Measurements from ENCODE around the gene RAB3C. TPM values are rescaled to one million over a fixed set of nuclear protein-coding genes. Genes with fewer than 3 reads are reported as not detected.

The RAB3C gene
- total RNA-seq, 1 experiment from 2014 or later, result not detected

DNA sequence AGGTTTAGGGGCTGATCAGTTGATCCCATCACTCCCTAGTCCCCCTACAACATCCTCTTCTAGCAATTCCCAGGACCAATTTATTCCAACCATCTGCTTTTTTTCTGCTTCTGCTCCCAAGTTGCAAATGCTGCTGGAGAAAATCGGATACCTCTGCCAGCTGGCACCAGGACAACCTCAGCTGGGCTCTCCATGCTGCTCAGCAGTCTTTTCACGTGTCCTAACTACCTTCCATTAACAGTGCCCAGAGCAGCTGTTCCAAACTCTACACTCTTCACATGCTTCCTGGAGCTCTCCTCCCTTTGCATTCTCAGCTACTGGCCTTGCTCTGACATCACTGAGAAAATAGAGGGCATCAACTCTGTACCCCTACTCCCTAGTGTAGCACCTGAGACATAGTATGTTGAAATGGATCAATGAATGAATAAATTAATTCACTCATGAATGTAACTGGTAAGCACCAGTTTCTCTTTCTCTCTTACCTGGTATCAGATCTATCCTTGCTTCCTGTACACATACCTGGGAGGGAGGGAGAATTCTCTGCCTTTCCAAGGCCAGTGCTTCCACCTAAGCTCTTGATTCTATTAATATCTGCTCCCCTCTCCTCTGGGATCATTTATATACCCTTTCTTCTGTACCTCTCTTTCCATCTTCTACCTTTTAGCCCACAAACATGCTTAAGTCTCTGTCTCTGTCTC is 191.0 kb downstream of the RAB3C start:
- DNase-seq (ENCODE audit: low read depth), result no peak

DNA sequence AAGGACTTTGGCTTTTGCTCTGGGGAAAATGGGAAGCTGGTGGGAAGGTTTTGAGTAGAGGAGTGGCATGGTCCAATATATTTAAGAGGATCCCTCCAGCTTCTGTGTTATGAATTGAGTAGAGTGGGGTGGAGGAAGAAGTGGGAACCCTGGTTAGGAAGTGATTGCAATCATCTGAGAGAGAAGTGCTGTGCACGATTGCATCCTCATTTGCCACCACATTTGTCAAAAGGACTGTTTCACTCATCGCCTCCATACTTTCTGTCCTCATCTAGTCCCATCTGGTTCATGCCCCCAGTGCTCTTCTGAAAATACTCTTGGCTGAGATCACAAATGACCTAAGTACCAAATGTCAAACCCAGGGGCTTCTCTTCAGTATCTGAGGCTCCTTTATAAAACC is 192.1 kb downstream of the RAB3C start:
- DNase-seq (ENCODE audit: low read depth), result no peak

DNA sequence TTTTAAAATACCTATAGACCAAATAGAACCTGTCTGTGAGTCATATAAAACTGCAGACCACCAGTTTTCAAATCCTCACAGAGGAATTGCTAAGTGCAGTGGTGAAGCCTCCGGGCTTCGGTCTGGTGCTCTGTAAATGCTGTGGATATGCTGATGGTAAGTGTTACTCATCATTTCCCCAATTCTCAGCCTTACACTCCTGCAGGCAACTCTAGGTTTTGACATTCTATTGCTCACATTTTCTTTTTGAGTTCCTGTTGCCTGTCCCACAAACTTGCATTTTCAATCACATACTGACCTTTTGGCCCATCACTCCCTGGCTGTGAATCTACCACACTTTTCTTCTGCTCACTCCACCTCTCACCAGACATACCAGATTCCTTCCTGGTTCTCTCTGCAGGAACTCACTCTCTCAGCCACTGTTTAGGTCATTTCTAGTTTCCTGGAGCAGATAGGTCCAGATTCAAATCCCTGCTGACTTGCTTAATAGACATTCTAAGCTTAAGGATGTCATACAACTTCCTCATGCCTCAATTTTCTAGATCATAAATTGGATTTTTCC is 192.9 kb downstream of the RAB3C start:
- DNase-seq (ENCODE audit: low read depth), result no peak

DNA sequence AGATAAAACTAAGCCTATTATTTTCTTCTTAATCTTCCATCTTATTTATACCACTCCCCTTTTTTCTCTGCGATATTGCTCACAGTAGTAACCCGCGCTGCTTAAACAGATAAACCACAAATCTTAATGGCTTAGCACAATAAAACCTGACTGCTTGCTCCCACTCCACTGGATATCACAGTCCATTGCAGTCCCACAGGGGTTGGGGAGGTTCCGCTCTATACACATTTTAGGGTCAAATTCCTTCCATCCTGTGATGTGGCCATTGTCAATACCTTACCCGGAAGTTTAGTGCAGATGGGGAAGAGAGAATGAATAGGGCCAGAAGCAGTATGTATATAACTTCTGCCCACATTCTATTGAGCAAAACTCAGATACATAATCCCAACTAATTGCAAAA is 193.7 kb downstream of the RAB3C start:
- no peak for DNase-seq (ENCODE audit: low read depth)

DNA sequence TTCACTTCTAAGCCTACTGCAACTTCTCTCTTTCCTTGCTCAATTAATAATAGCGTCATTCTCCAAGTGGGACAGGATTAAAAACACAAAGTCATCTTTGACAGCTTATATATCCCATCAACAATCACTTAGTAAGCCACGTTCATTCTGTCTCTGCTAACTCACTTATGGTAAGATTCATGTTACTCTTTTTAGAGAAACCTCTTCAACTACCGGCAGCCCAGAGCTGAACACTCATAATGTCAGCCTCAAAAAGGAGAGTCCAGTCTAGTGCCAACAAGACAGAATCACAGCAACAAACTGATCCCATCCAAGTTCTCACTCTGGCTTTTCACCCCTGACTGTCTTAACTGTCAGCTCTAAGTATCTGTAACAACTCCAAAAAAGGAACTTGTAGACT is 196.0 kb downstream of the RAB3C start:
- DNase-seq (ENCODE audit: low read depth), result no peak

DNA sequence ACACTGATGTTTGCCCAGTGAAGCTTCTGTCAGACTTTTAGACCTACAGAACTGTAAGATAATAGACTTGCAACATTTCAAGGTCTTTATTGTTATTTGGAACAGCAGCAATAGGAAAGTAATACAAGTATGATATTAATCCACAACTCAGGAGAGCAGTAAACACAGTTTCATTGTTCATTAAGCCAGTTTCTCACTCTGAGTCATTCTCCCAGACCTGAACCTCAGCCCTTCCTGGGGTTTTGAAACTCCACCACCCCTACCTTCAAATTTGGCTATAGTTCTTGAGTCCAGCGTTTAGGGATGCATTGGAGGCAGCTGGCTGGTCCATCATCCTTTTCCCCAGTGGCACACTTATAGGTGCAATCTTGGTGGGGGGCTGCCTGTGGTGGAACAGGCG is 203.2 kb downstream of the RAB3C start:
- DNase-seq (ENCODE audit: low read depth), result no peak

DNA sequence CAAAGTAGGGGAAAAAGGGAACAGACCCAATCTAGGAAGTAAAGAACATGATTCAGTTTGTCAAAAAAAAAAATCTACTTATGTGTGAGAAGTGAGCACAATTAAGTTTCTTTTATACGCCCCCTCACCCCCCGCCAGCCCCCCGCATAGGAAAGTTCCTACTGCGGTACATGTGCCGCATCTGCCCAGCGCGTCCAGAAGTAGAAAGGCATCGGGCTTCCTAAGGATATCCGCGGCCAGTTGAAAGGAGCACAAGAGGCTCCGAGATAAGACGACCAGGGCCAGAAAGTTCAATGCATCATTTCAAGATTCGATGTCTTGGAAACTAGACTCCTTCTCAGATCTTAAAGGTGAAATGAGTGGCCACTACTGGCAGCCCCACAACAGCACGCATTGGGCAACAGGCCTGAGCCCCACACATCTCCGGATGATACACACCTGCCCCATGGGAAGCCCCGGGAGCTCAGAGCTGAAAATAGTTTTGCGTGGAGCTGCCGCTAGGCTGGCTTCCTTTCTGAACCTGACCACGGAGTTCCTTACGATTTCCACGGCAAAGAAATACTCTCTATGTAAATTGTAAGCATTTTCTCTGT is 203.9 kb downstream of the RAB3C start:
- no peak for DNase-seq (ENCODE audit: low read depth)

DNA sequence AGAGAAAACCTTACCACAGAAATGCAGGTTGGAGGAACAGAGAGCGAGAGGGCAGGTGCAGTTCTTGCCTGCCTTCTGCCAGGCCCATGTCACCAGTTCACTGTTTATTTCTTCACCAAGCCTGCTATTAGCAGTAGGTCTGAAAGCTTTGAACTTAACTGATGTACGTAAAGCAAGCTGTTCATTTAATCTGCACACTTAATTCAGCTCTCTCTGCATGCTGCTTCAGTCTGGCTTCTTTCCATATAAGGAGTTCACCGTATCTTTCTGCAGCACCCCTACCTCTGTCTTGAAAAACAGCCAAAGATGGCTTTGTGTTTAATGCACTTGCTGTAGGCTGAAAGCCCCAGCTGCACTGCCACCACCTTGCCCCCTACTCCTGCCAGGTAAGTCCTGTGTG is 205.1 kb downstream of the RAB3C start:
- DNase-seq (ENCODE audit: low read depth), result no peak

DNA sequence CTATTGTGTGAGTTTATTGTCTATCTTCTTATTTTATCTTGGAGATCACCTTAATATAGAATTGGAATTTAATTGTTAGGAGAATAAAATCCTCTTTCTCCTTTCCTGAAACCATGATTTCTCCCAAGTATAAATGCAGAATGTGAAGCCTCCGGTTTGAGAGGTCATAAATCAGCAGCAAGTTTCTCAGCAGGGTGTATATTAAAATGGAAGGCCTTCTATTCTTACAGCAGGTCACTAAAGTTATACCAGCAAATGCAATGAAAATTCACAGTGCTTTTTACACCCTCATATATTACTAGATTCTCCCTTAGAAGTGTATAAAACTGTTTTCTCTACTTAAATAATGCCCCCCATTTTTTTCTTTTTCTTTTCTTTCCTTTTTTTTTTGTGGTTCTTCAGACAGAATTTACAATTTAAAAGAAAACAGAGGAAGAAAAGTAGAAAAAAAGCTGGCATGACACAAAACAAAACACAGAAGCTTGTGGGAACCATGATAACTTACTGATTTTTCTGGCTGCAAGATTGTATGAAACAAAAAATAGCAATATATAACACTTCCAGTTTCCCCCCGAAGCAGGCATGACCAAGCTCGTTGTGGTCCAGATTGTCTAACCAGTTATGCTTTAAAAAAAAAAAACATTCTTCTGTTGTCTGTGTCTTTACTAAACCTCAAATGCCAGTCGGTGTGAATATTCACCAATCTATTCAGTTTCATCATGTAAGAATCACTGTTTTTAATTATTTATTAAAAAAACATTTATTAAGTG is 211.2 kb downstream of the RAB3C start:
- DNase-seq (ENCODE audit: low read depth), result no peak

DNA sequence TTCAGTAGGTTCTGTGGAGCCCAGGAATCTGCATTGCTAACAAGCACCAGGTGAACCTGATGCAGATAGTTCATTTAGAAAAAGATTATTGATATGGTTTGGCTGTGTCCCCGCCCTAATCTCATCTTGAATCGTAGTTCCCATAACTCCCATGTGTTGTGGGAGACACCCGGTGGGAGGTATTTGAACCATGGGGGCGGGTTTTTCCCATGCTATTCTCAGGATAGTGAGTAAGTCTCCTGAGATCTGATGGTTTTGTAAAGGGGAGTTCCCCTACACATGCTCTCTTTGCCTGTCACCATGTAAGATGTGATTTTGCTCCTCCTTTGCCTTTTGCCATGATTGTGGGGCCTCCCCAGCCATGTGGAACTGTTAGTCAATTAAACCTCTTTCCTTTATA is 212.0 kb downstream of the RAB3C start:
- DNase-seq (ENCODE audit: low read depth), result peak; percentile 6

GRCh38 chr5:58795327-58795726 is 212.5 kb downstream of the RAB3C start:
- DNase-seq (ENCODE audit: low read depth), result no peak

GRCh38 chr5:58797021-58797420 is 214.1 kb downstream of the RAB3C start:
- DNase-seq (ENCODE audit: low read depth), result no peak

DNA sequence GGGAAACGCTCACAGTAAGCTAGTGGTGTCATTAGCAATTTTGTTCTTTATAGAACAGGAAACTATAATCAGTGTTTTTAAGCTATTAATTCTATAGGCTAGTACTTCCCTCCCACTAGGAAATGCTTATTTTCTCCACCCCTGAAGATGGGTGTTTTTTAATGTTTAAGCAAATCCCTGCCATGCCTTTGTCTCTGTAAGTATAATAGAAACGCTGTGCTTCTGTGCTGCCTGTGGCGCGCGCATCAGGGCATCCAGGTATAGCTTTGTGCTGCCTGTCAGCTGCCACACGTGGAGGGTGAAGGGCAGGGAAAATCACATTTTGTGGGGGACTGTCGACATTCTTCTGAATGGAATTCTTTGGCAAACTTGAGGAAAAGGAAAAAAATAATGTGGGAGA is 217.5 kb downstream of the RAB3C start:
- DNase-seq (ENCODE audit: low read depth), result no peak

DNA sequence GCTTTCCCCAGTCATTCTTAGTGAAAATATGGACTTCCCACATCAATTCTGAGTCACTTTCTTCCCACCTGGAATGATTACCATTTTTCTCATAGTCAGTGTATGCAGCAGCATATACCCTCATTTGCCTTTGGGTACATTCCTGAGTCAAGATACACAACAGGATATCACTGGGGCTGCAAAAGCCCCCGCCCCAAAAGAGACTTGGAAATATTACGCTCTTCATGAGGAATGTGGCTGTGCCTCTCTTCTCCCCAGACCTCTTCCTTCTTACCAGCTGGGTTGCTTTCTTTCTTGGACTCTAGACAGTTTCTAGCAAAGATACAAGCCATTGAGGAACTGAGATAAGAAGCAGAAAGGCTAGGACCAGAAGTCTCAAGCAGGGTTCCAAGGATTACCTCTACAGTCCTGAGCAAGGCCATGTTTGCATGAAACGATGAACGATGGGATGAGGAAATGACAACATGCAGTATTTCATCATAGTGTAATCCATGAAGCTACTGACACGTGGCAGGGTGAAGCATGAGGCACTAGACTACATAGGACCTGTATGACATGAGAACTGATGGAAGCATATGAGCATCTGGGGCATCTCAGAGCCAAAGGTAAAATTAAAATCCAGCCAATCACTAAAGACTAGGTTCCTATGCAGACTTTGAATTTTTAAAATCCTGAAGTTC is 218.1 kb downstream of the RAB3C start:
- DNase-seq (ENCODE audit: low read depth), result no peak

DNA sequence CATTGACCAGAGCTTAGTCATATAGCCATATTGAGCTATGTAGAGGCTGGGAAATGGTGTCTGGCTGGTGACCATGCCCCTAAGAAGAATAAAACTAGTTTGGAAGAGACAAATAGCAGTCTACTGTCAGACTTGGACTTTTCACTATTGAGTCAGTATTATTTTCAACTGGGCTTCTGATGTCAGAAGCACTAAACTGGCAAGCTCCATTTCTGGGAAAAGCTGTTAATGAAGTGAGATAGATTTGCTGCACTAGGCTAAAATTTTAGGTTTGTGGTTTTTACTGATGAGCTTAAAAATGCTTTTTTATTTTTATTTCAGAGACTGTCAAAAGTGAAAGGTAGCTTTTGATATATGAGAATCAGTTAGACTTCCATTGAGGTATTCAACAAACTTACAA is 220.2 kb downstream of the RAB3C start:
- DNase-seq (ENCODE audit: low read depth), result no peak

DNA sequence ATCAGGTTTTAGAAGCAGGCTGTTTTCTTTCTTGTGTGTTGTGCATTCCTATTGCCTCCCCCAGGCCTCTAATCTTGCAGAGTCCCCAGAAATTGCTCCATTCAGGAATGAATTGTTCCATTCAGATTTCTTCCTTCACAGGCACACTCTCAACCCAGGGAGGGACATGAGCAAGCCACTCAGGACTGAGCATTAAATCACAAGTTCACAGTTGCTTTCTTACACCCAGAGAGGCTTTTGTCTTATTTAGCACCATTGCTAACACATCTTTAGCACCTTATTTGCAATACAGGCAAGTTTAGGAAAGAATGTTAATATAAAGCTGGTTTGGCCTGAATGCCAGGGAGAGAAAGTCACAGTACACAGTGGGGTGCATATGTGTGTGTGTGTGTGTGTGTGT is 221.4 kb downstream of the RAB3C start:
- DNase-seq (ENCODE audit: low read depth), result no peak

DNA sequence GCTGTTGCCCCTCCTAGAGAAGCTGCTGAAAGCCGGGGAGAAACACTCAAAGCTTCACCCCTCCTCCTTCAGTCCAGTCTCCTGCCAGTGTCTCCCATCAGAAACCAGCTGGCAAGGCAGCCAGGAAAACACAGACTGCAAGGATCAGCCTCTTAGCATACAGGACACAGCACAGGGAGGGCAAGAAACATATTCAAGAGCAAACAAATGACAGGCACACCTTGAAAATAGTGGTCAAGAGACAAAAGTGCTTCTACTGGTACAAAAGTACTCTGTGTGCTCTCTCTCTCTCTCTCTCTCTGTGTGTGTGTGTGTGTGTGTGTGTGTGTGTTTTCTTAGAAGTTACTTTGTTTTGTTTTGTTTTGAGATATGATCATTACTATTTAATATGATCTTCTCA is 227.2 kb downstream of the RAB3C start:
- no peak for DNase-seq (ENCODE audit: low read depth)

- DNase-seq (ENCODE audit: low read depth), result no peak
Observed at GRCh38 chr5:58813855-58814254, 231.0 kb downstream of the RAB3C start.

DNA sequence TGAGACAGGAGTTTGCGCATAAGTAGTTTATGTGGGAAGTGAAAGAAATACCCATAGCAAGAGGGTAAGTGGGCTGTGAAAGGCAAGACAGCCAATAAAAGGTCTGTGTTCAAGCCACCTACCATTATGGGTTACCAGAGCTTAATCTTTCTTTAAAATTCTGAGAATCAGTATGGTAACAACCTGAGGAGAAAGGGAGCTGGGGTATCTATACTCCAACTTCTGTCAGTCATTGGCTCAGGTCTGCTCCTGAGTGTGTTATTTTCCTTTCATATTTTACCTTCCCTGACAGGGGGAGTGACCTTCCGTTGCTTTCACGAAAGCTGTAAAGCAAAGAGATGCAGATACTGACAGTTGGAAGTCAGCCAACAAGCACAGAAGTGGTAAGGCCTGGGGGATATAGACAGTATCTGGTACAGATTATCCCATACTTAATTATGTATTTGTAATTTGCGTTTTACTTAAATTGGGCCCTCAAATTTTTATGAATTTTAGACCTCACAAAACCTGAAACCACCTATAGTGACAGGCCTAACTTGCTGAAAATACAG is 233.4 kb downstream of the RAB3C start:
- no peak for DNase-seq (ENCODE audit: low read depth)

DNA sequence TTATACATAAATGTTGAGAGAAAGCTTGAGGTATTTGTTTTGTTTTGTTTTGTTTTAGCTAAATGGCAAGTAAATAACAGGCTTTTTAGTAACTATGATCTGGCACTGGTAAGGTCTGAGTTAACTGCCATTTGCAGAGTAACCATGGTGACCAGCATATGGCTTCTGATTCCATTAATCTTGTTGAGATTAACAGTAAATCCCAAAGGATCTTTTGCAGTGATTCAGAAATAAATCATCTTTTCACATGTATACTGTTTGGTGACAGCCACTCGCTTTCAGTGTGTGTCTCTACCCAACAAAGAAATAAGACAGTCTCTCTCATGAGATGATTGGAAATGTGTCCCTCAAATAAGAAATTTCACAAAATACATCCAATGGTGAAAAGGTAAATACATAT is 235.6 kb downstream of the RAB3C start:
- DNase-seq (ENCODE audit: low read depth), result no peak

DNA sequence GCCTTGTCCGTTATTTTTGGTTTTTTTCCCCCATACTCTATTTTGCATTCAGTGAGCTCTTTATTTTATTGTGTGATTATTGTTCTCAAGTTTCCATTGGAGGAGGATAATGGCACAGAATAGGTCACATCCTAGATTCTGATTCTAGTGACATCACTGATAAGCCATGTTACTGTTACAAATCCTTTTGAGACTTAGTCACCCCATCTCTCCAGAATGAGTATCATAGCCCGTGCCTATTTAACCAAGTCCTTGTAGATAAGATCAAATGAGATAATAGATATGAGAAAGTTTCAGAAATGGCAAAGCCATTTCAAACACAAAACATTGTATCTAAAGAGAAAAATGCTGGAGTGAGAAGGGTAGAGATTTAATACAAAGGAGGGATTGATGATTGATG is 242.6 kb downstream of the RAB3C start:
- DNase-seq (ENCODE audit: low read depth), result no peak

DNA sequence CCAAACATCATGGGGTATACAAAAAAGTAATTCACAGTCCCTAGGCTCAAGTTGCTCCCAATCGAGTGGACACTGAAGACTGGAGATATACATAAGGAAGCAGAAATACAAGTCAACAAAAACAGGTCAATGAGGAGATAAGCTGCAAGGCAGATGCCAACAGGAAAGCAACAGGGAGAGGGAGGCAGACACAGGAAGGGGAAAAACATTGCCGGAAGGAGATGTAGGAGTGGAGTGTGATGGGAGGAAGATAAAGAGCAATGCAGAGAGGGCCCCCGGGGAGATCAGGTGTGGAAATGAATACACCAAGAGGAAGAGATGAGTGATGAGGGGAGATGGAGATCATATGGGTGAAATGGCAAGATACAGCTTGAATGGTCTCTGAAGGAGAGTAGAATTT is 243.0 kb downstream of the RAB3C start:
- no peak for DNase-seq (ENCODE audit: low read depth)
